ENCODE results near the gene SFRP5.

The SFRP5 gene

DNA sequence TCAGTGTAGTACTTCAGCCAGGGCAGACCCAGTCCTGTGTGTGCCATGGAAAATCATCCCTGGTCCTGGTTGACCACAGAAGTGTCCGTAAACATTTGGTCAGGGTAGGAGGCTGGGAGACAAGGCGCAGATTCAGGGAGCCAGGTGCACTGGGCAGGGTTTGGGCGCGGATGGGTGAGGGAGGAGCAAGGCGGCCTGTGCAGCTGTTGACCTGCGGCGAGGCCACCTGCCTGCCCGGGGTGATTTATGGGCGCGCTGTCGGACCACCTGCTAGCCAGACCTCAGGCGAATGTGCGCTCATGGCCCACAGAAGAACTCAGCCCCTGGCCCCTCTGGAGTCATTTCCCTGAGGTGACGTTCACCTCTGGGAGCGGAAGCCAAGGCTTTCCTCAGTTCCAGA lies 6.6 kb downstream of the SFRP5 start:
- no peak for DNase-seq (ENCODE audit: low read depth, low spot score)

DNA sequence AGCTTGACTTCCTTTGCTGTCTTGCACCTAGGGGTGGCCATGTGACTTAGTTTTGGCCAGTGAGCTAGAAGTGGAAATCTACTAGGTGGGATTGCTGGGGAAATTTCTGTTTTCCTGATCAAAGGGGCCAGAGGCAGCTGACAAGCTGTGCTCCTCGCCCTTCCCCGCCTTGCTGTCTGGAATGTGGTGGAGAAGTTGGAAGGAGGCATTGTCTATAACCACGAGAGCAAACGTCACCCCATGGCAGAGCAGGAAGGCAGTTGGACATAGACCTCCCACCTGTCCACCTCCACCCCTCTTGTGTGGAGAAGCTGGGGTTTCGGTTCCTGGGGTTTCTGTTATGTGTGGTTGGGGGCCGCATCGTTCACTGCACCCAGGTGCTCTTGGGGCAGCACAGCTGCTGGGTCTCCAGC lies 7.3 kb downstream of the SFRP5 start:
- DNase-seq (ENCODE audit: low read depth, low spot score): no peak

GRCh38 chr10:97763947-97764346 lies 7.9 kb downstream of the SFRP5 start:
- DNase-seq (ENCODE audit: low read depth, low spot score): no peak

DNA sequence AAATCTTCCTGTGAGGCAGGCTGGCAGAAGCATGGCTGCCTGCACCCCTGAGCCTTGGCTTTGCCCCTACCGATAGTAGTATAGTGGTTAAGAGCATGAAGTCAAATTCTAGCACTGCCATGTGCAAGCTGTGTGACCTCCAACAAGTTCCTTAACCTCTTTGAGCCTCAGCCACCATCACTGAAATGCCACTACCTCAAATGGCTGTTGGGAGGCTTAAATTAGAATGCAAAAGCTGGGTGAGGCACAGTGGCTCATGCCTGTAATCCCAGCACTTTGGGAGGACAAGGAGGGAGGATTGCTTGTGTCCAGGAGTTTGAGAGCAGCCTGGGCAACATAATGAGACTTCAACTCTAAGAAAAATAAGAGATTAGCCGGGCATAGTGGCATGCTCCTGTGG lies 8.4 kb downstream of the SFRP5 start:
- DNase-seq (ENCODE audit: low read depth, low spot score): no peak

GRCh38 chr10:97762816-97763215 lies 9.0 kb downstream of the SFRP5 start:
- DNase-seq (ENCODE audit: low read depth, low spot score): no peak

GRCh38 chr10:97762056-97762455 lies 9.7 kb downstream of the SFRP5 start:
- no peak for DNase-seq (ENCODE audit: low read depth, low spot score)

GRCh38 chr10:97761331-97761865 lies 10.4 kb downstream of the SFRP5 start:
- no peak for DNase-seq (ENCODE audit: low read depth, low spot score)

DNA sequence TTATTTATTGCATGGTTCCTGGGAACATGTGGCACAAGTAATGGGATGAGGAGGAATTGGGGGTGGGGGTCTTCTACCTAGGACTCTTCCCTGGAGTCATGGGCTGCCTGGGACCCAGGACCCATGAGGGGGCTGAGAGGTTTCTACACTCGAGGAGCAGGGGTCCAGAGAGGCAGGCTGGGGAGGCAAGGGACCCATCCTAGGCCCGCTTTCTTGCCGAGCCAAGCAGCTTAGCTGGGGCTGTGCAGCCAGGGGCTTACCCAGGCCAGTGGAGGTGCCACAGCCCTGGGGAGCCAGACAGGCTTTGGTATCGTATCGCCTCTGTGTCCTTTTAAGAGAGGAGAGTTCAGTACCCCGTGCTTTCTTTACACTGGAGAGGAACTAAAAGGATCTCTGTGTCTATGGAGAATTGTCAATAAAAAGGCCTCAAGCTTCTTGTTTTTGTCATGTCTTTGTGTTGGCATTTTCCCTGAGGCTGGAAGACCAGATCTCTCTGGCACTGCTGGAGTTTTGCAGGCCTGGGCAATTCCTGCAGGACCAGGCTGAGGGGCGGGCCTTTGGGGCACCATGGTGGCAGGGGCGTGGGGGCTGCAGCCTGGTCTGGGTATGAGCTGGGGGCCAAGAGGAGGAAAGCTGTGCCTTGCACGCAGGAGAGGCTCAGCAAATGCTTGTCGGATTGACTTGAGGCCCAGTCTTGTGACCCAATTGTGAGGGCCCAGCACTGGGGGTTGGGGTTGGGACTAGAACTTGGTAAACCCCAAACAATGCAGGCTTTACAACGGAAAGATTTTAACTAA lies 11.1 kb downstream of the SFRP5 start:
- no peak for DNase-seq (ENCODE audit: low read depth, low spot score)

DNA sequence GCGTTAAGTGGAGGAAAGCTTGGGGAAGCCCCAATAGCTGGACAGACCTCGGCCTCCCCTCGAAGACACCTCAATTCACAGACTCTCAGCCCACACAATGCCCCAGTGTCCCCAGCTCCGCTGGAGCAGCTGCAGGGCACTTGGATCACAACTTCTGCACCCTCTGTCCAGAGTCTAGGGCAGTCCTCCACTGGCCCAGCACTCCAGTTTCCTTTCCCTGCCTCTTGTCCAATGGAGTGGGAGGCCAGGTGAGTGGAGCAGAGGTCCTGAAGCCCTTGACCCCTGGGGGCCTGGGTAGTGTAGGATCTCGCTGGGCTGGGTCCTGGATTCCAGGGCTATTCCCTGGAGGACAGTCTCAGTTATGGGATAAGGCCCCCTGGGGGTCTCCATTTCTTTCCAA lies 11.9 kb downstream of the SFRP5 start:
- DNase-seq (ENCODE audit: low read depth, low spot score): no peak

DNA sequence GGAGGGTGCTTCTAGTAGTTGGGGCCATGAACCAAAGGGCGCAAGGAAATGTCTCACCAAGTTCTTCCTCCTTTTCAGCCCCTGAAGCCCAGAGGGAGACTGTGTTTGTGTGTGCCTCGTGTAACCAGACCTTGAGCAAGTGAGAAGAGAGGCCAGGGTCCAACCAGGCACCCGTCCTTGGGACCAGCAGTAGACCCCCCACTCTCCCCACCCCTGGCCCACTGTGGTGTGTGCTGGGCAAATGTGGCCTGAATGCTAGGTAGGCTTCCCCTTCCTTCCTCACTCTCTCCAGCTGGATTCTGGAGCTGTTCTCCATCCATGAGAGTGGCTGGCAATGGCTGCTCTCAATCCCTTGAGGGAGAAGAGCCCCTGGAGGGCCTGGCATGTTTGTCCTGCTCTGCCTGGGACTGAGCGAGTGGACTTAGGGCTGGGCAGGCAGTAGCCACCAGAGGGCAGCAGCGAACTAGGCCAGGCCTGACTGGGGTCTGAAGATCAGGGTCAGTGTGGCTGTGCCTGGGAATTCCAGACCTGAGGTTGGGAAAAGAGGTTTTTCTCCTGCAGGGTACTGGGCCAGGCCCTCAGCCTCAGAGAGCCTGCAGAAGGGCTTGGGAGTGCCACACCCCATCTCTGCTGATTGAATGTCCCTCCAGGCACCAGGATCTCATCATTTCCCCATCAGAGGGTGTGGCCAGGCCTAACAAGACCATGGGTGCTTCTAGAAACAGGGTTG lies 12.5 kb downstream of the SFRP5 start:
- DNase-seq (ENCODE audit: low read depth, low spot score): no peak

- DNase-seq (ENCODE audit: low read depth, low spot score): no peak
These were observed 14.3 kb downstream of the SFRP5 start for GRCh38 chr10:97757471-97757870.

- DNase-seq (ENCODE audit: low read depth, low spot score): no peak
These were observed 16.1 kb downstream of the SFRP5 start for GRCh38 chr10:97755718-97756117.

- no peak for DNase-seq (ENCODE audit: low read depth, low spot score)
These were observed 17.1 kb downstream of the SFRP5 start for GRCh38 chr10:97754726-97755125.

DNA sequence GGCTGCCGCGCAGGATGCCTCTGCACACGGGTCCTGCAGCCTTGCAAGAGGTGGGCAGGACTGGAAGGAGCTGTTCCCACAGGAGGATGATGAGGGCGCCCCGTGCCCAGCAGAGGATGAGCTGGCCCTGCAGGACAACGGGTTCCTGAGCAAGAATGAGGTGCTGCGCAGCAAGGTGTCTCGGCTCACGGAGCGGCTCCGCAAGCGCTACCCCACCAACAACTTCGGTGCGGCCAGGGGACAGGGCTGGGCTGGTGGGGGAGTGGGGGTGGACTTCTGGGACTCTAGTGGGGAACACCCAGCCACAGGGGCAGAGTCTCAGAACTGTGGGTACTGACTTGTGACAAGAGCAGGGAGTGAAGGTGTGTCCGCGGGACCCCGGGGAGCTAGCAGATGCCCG lies 18.8 kb downstream of the SFRP5 start:
- no peak for DNase-seq (ENCODE audit: low read depth, low spot score)

DNA sequence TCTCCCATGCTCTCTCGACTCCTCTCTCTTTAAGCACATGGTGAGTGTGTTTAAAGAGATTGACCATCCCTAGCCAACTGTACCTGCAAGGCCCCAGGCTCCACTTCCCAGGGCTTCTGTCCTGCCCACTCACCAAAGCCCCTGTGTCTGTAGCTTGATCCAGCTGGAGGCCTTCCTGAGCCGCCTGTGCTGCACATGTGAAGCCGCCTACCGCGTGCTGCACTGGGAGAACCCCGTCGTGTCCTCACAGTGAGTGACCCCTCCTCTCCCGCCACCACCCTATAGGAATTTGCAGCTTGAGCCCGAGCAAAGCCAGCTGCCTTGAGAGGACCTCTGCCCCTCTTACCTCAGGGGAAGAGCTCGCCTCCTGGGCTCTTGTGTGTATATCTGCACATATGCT lies 23.7 kb downstream of the SFRP5 start:
- DNase-seq (ENCODE audit: low read depth, low spot score): no peak

DNA sequence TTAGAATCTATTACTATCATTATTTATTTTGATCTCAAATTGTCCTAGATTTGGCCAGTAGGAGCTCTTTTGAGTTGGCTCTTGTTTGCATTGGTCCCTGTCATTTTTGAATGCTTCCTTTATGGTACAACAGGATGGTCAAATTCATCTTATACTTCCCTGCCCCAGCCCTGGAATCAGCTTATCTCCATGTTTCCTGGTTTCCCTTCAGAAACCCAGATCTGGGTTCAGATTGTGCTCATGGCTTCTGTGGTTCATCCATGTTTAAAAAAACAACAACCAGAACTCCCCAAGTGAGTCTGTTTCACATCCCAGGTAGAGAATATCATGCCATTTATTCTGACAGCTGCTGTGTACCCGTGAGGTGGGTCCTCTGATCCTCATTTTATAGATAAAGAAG lies 24.2 kb downstream of the SFRP5 start:
- DNase-seq (ENCODE audit: low read depth, low spot score): no peak

- no peak for DNase-seq (ENCODE audit: low read depth, low spot score)
These were observed 27.3 kb downstream of the SFRP5 start for GRCh38 chr10:97744405-97745035.

- DNase-seq (ENCODE audit: low read depth, low spot score): no peak
These were observed 28.4 kb downstream of the SFRP5 start for GRCh38 chr10:97743169-97743943.

GRCh38 chr10:97740613-97741012 lies 31.2 kb downstream of the SFRP5 start:
- DNase-seq (ENCODE audit: low read depth, low spot score): no peak

DNA sequence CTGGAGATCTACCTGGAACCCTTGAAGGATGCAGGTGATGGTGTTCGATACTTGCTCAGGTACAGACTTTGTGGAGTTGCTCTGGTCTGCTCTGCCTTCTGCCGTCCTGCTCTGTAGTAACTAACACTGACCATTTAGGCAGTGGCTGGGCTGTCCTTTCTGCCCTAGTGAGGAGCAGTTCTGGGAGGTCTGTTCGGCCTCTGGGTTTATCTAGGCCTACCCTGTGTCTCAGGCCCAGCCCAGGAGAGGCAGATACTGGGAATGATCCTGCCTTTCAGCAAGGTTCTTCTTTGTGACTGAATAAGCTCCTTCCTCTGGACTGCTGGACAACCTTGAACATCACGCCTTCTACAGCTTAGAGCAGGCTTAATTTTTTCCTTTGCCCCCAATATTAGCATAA lies 33.2 kb downstream of the SFRP5 start:
- no peak for DNase-seq (ENCODE audit: low read depth, low spot score)

DNA sequence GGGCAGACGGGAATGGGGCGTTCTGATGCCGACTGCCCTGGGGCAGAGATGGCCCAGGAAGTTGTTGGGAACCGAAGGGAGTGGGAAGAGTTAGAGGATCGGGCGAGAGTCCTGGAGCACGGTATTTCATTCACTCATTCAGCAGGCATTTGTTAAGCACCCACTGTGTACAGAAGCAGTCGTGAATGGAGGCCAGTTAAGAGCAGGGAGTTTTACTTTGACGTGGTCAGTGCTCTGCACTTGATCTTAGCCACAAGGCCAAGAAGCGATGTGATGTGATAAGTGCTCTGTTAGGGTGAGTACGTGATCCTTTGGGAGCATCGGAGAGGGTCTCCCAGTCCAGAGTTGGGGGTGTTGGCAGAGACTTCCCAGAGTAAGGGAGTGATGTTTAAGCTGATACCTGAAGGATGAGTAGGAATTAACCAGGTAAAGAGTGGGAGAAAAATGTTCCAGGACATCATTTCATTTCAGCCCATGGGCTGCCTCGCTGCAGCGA lies 34.0 kb downstream of the SFRP5 start:
- DNase-seq (ENCODE audit: low read depth, low spot score): no peak

Data from activated CD4-positive, CD25-positive, alpha-beta regulatory T cell treated with anti-CD3 and anti-CD28 coated beads, Interleukin-2, amount 50 U/mL, for 16 hours (primary cell).